HL-60 (cell line): ENCODE measurements around the gene SHANK2.

Experiments used
- DNase-seq, 2 experiments: peaks; one replicate each; pipeline ENCODE4 v3.0.0-alpha.2; 2010 to 2020; ENCODE audit warnings: low read depth in 1 of 2, low spot score in 1 of 2
- H3K27ac ChIP-seq: fragments of 250-450 bp; sonication (Bioruptor Pico); replicated peaks from 2 replicates; pipeline ENCODE4 v1.5.1; 2020; ENCODE audit warnings: mild to moderate bottlenecking, moderate library complexity
- H3K27me3 ChIP-seq: fragments of 250-450 bp; sonication (Bioruptor Pico); 2 replicates; pipeline ENCODE4 v1.5.1; 2021; ENCODE audit warnings: mild to moderate bottlenecking, moderate library complexity; ENCODE audit not compliant: insufficient read depth, poor library complexity, severe bottlenecking
- H3K4me3 ChIP-seq: replicated peaks from 2 replicates; pipeline ENCODE4 v1.5.1; 2011; ENCODE audit warnings: mild to moderate bottlenecking, control low read depth, low read length; ENCODE audit not compliant: insufficient read depth
- CTCF ChIP-seq: IDR thresholded peaks from one replicate; pipeline ENCODE4 v1.5.1; 2011; ENCODE audit warnings: low read length, control low read depth, inconsistent platforms; ENCODE audit not compliant: insufficient read depth
- GABPA ChIP-seq: IDR thresholded peaks from 2 replicates; pipeline ENCODE4 v1.6.1; 2012; ENCODE audit warnings: low read depth
- POLR2AphosphoS5 ChIP-seq: IDR thresholded peaks from 2 replicates; pipeline ENCODE4 v1.6.1; 2012; ENCODE audit warnings: low read depth
- REST ChIP-seq: IDR thresholded peaks from 2 replicates; pipeline ENCODE4 v1.6.1; 2012; ENCODE audit warnings: low read depth; ENCODE audit not compliant: insufficient replicate concordance
- SPI1 ChIP-seq: IDR thresholded peaks from 2 replicates; pipeline ENCODE4 v1.6.1; 2012; ENCODE audit warnings: low read depth, mild to moderate bottlenecking, borderline replicate concordance

SHANK2 gene

GRCh38 chr11:71265559-71266092, 13.2 kb upstream of the SHANK2 start:
- TF ChIP-seq POLR2AphosphoS5 (no peak), SPI1 (no peak), GABPA (no peak), REST (no peak), CTCF (no peak)
- Histone ChIP-seq H3K27me3 (no peaks in the 10 kb centered on the region), H3K4me3 (no peak overlapping the region)

GRCh38 chr11:71263386-71263785, 11.0 kb upstream of the SHANK2 start:
- Histone ChIP-seq H3K27ac (no peak overlapping the region), H3K27me3 (no peaks in the 10 kb centered on the region), H3K4me3 (no peak overlapping the region)
- no peak for TF ChIP-seq GABPA
- TF ChIP-seq CTCF, result no peak
- TF ChIP-seq REST, result no peak
- TF ChIP-seq POLR2AphosphoS5, result no peak
- no peak for DNase-seq

More at GRCh38 chr11:71265559-71266092, 13.2 kb upstream of the SHANK2 start:
- DNase-seq, result no peak
- H3K27ac ChIP-seq, result no peak overlapping the region

GRCh38 chr11:71255800-71256479, 3.6 kb upstream of the SHANK2 start:
- Histone ChIP-seq H3K4me3 (no peak overlapping the region), H3K27ac (no peak overlapping the region), H3K27me3 (peaks cover 15% of the 10 kb centered on the region)
- DNase-seq, result no peak
- no peak for TF ChIP-seq CTCF
- no peak for TF ChIP-seq POLR2AphosphoS5
- no peak for TF ChIP-seq SPI1
- no peak for TF ChIP-seq REST
- no peak for TF ChIP-seq GABPA
